Measurements from ENCODE around the gene CSTF2.

- TF ChIP-seq POLR2AphosphoS5 (IDR thresholded peaks at IDR 0.05; ENCODE audit: low read depth, low read length) (no peak), CTCF (IDR thresholded peaks at IDR 0.05) (no peak)
Measured at GRCh38 chrX:100880368-100880767, 60.2 kb downstream of the CSTF2 start.
